T-helper 2 cell treated with Interferon-gamma antibody and Interleukin-4, amounts not matched to agents 5 μg/mL and 100 μg/mL, for 36 hours (primary cell): ENCODE results near the gene PHLPP1.
"Not testable (repeated sequence)": the region's sequence is repeated elsewhere in the genome, so short reads cannot be mapped to it uniquely, and the experiment has no call there.

Experiments
- DNase-seq: peaks from one replicate; pipeline ENCODE4 v3.0.0; 2021; ENCODE audit warnings: low spot score
- H3K27ac Mint-ChIP-seq: one replicate; pipeline ENCODE4 v1.8.0; 2021; ENCODE audit warnings: mild to moderate bottlenecking, mixed read lengths
- H3K27me3 Mint-ChIP-seq: one replicate; pipeline ENCODE4 v1.8.0; 2021; ENCODE audit warnings: low read depth, mixed read lengths
- H3K36me3 Mint-ChIP-seq: one replicate; pipeline ENCODE4 v1.8.0; 2021; ENCODE audit warnings: low read depth, mixed read lengths
- H3K4me1 Mint-ChIP-seq: one replicate; pipeline ENCODE4 v1.8.0; 2021; ENCODE audit warnings: low read depth, mixed read lengths
- H3K4me3 Mint-ChIP-seq: one replicate; pipeline ENCODE4 v1.8.0; 2022; ENCODE audit warnings: mild to moderate bottlenecking, moderate library complexity, mixed read lengths
- H3K9me3 Mint-ChIP-seq: one replicate; pipeline ENCODE4 v1.8.0; 2021; ENCODE audit warnings: mixed read lengths

Gene PHLPP1

GRCh38 chr18:62880673-62881364, 165.5 kb downstream of the PHLPP1 start:
- no peaks in the 10 kb centered on the region for H3K27me3 Mint-ChIP-seq
- no peak overlapping the region for H3K4me3 Mint-ChIP-seq
- H3K36me3 Mint-ChIP-seq = peaks cover 4% of the 10 kb centered on the region
- H3K4me1 Mint-ChIP-seq = peaks cover 22% of the 10 kb centered on the region
- H3K27ac Mint-ChIP-seq = no peak overlapping the region
- DNase-seq = no peak
- no peaks in the 10 kb centered on the region for H3K9me3 Mint-ChIP-seq

GRCh38 chr18:62881509-62882016, 166.2 kb downstream of the PHLPP1 start:
- Mint-ChIP-seq H3K4me1 (peaks cover 21% of the 10 kb centered on the region), H3K36me3 (peaks cover 4% of the 10 kb centered on the region), H3K4me3 (no peak overlapping the region), H3K27me3 (no peaks in the 10 kb centered on the region), H3K27ac (no peak overlapping the region), H3K9me3 (no peaks in the 10 kb centered on the region)
- peak; percentile 30 for DNase-seq

- H3K27ac Mint-ChIP-seq = no peak overlapping the region
- no peaks in the 10 kb centered on the region for H3K27me3 Mint-ChIP-seq
- DNase-seq = no peak
- H3K4me1 Mint-ChIP-seq = peaks cover 21% of the 10 kb centered on the region
- H3K36me3 Mint-ChIP-seq = peaks cover 4% of the 10 kb centered on the region
- no peaks in the 10 kb centered on the region for H3K9me3 Mint-ChIP-seq
- no peak overlapping the region for H3K4me3 Mint-ChIP-seq
Observed at GRCh38 chr18:62883937-62884735, 168.8 kb downstream of the PHLPP1 start.

- Mint-ChIP-seq H3K27ac (no peak overlapping the region), H3K9me3 (no peaks in the 10 kb centered on the region), H3K4me3 (no peak overlapping the region), H3K4me1 (peaks cover 10% of the 10 kb centered on the region), H3K36me3 (peaks cover 2% of the 10 kb centered on the region), H3K27me3 (no peaks in the 10 kb centered on the region)
- no peak for DNase-seq
Observed at GRCh38 chr18:62885804-62886203, 170.5 kb downstream of the PHLPP1 start.

- Mint-ChIP-seq H3K4me1 (peaks cover 6% of the 10 kb centered on the region), H3K36me3 (peaks cover 16% of the 10 kb centered on the region), H3K27ac (no peak overlapping the region), H3K9me3 (no peaks in the 10 kb centered on the region), H3K27me3 (no peaks in the 10 kb centered on the region), H3K4me3 (no peak overlapping the region)
- no peak for DNase-seq
Observed at GRCh38 chr18:62894681-62895390, 179.5 kb downstream of the PHLPP1 start.

GRCh38 chr18:62897153-62897552, 181.8 kb downstream of the PHLPP1 start:
- no peak for DNase-seq
- Mint-ChIP-seq H3K9me3 (no peaks in the 10 kb centered on the region), H3K27me3 (no peaks in the 10 kb centered on the region), H3K27ac (no peak overlapping the region), H3K4me3 (no peak overlapping the region), H3K4me1 (peaks cover 6% of the 10 kb centered on the region), H3K36me3 (peaks cover 18% of the 10 kb centered on the region)

GRCh38 chr18:62898359-62898758, 183.0 kb downstream of the PHLPP1 start:
- H3K9me3 Mint-ChIP-seq = no peaks in the 10 kb centered on the region
- H3K36me3 Mint-ChIP-seq = peaks cover 22% of the 10 kb centered on the region
- no peak overlapping the region for H3K4me3 Mint-ChIP-seq
- peak; percentile 41 for DNase-seq
- no peaks in the 10 kb centered on the region for H3K27me3 Mint-ChIP-seq
- H3K4me1 Mint-ChIP-seq = peaks cover 6% of the 10 kb centered on the region
- no peak overlapping the region for H3K27ac Mint-ChIP-seq

- Mint-ChIP-seq H3K27ac (no peak overlapping the region), H3K4me1 (peaks cover 6% of the 10 kb centered on the region), H3K9me3 (no peaks in the 10 kb centered on the region), H3K27me3 (no peaks in the 10 kb centered on the region), H3K4me3 (no peak overlapping the region), H3K36me3 (peaks cover 30% of the 10 kb centered on the region)
- DNase-seq = no peak
Observed at GRCh38 chr18:62899534-62899933, 184.2 kb downstream of the PHLPP1 start.

- H3K36me3 Mint-ChIP-seq = peaks cover 33% of the 10 kb centered on the region
- no peak for DNase-seq
Observed at GRCh38 chr18:62900132-62900883, 185.0 kb downstream of the PHLPP1 start.

GRCh38 chr18:62902776-62903175, 187.4 kb downstream of the PHLPP1 start:
- Mint-ChIP-seq H3K27me3 (no peaks in the 10 kb centered on the region), H3K4me1 (peaks cover 5% of the 10 kb centered on the region), H3K36me3 (peaks cover 32% of the 10 kb centered on the region), H3K4me3 (no peak overlapping the region), H3K27ac (no peak overlapping the region), H3K9me3 (no peaks in the 10 kb centered on the region)
- DNase-seq = no peak

More at GRCh38 chr18:62900132-62900883, 185.0 kb downstream of the PHLPP1 start:
- Mint-ChIP-seq H3K9me3 (no peaks in the 10 kb centered on the region), H3K4me1 (peaks cover 6% of the 10 kb centered on the region), H3K27ac (no peak overlapping the region), H3K27me3 (no peaks in the 10 kb centered on the region), H3K4me3 (no peak overlapping the region)

GRCh38 chr18:62904396-62905285, 189.3 kb downstream of the PHLPP1 start:
- Mint-ChIP-seq H3K4me3 (no peak overlapping the region), H3K27ac (no peak overlapping the region), H3K27me3 (no peaks in the 10 kb centered on the region), H3K9me3 (no peaks in the 10 kb centered on the region), H3K36me3 (peaks cover 20% of the 10 kb centered on the region), H3K4me1 (no peaks in the 10 kb centered on the region)
- DNase-seq = no peak

GRCh38 chr18:62912885-62913284, 197.5 kb downstream of the PHLPP1 start:
- H3K9me3 Mint-ChIP-seq = peaks cover 4% of the 10 kb centered on the region

GRCh38 chr18:62913824-62914223, 198.5 kb downstream of the PHLPP1 start:
- DNase-seq, H3K4me3 Mint-ChIP-seq, H3K36me3 Mint-ChIP-seq, H3K27ac Mint-ChIP-seq, H3K27me3 Mint-ChIP-seq, H3K4me1 Mint-ChIP-seq, H3K9me3 Mint-ChIP-seq: not testable (repeated sequence)

More at GRCh38 chr18:62912885-62913284, 197.5 kb downstream of the PHLPP1 start:
- DNase-seq = no peak
- H3K27ac Mint-ChIP-seq = no peak overlapping the region
- no peaks in the 10 kb centered on the region for H3K27me3 Mint-ChIP-seq
- H3K4me1 Mint-ChIP-seq = peaks cover 5% of the 10 kb centered on the region
- no peak overlapping the region for H3K4me3 Mint-ChIP-seq
- peaks cover 10% of the 10 kb centered on the region for H3K36me3 Mint-ChIP-seq
